HepG2 (cell line): ENCODE results near the gene SEMA4A. TPM values are rescaled to one million over a fixed set of nuclear protein-coding genes. Genes with fewer than 3 reads are reported as not detected.

Source experiments
- ATAC-seq: fragments of 200-7000 bp; cut with Tn5 transposase; 3 replicates; pipeline ENCODE4 v1.9.1; 2020; ENCODE audit warnings: mild to moderate bottlenecking, moderate library complexity
- BruUV-seq: library from RNA; stranded (reverse); fragments of 400-500 nt; replicated peaks from 2 replicates; lab custom pipeline; 2021; lab: Mats Ljungman, UMichigan
- CTCF ChIA-PET: fragments of 300-600 bp; formaldehyde crosslinking; extraction: SDS; loops from one replicate; lab custom pipeline; 2021; ENCODE audit warnings: low total read pairs, inconsistent platforms, low intra/inter-chr PET ratio; lab: Yijun Ruan, JAX
- POLR2A ChIA-PET: fragments of 350-600 bp; sonication (Branson Sonifier 250); formaldehyde crosslinking; loops from one replicate; lab custom pipeline; 2020; ENCODE audit warnings: antibody characterized with exemption, inconsistent platforms; lab: Yijun Ruan, JAX
- DNase-seq: peaks from one replicate; pipeline ENCODE4 v3.0.0-alpha.2; 2015; ENCODE audit warnings: low spot score
- FAIRE-seq: peaks from 3 replicates; lab custom pipeline; 2011; peaks lifted over from hg19 to GRCh38; lab: Jason Lieb, UNC
- H2AFZ ChIP-seq: one replicate; pipeline ENCODE4 v1.6.1; 2011; ENCODE audit warnings: low read length, inconsistent platforms
- H3K27ac ChIP-seq: fragments of 300-600 bp; 3 replicates; pipeline ENCODE4 v1.8.0; 2011; ENCODE audit warnings: mixed run types, mild to moderate bottlenecking, mixed read lengths, low read length, inconsistent platforms; ENCODE audit not compliant: insufficient read depth; ENCODE audit errors: extremely low read length
- H3K27me3 ChIP-seq, 2 experiments: fragments of 200-600 bp in 1 of 2; 2 replicates in 1 of 2; 3 replicates in 1 of 2; pipeline versions ENCODE4 v1.6.0 to v1.8.0; 2011; ENCODE audit warnings: low read length in 2 of 2, mild to moderate bottlenecking in 2 of 2, moderate library complexity in 2 of 2, inconsistent platforms in 1 of 2; ENCODE audit not compliant: insufficient read depth in 2 of 2, control insufficient read depth in 1 of 2
- H3K36me3 ChIP-seq, 2 experiments: fragments of 200-600 bp in 1 of 2; replicated peaks in 1 of 2; 2 replicates in 1 of 2; 3 replicates in 1 of 2; pipeline versions ENCODE4 v1.5.1 to v1.8.0; 2011; ENCODE audit warnings: low read length in 2 of 2, inconsistent platforms in 1 of 2; ENCODE audit not compliant: insufficient read depth in 2 of 2, control insufficient read depth in 1 of 2
- H3K4me1 ChIP-seq: 2 replicates; pipeline ENCODE4 v1.5.1; 2012; ENCODE audit warnings: low read length, inconsistent platforms; ENCODE audit not compliant: insufficient read depth
- H3K4me2 ChIP-seq: 2 replicates; pipeline ENCODE4 v1.6.0; 2011; ENCODE audit warnings: low read depth, low read length, inconsistent platforms
- H3K4me3 ChIP-seq, 3 experiments: fragments of 200-600 bp in 1 of 3; sonication (generic), shearing (Covaris generic) in 1 of 3; replicated peaks in 1 of 3; 2 replicates each; pipeline ENCODE4 v1.5.1; 2011 to 2016; ENCODE audit warnings: low read length in 3 of 3, inconsistent platforms in 2 of 3, low read depth in 2 of 3, mild to moderate bottlenecking in 2 of 3, control low read depth in 1 of 3, mixed read lengths in 1 of 3; ENCODE audit not compliant: insufficient read depth in 1 of 3
- H3K79me2 ChIP-seq: one replicate; pipeline ENCODE4 v1.6.1; 2011; ENCODE audit warnings: low read length, inconsistent platforms; ENCODE audit not compliant: insufficient read depth
- H3K9ac ChIP-seq: 2 replicates; pipeline ENCODE4 v1.6.0; 2011; ENCODE audit warnings: mild to moderate bottlenecking, low read depth, low read length, inconsistent platforms; ENCODE audit not compliant: insufficient read depth
- H3K9me3 ChIP-seq: 2 replicates; pipeline ENCODE4 v1.5.1; 2012; ENCODE audit warnings: mild to moderate bottlenecking, low read length
- H4K20me1 ChIP-seq: 2 replicates; pipeline ENCODE4 v1.6.0; 2011; ENCODE audit warnings: inconsistent platforms, mild to moderate bottlenecking, low read length, moderate library complexity; ENCODE audit not compliant: insufficient read depth
- GATAD1 ChIP-seq: IDR thresholded peaks from 2 replicates; pipeline ENCODE4 v1.6.1; 2016; ENCODE audit warnings: missing genetic modification reagents, missing compliant biosample characterization
- KDM6A ChIP-seq: IDR thresholded peaks from 2 replicates; pipeline ENCODE4 v1.6.1; 2016; ENCODE audit warnings: low read depth
- MAZ ChIP-seq, 2 experiments: sonication (generic) in 1 of 2; formaldehyde crosslinking in 1 of 2; IDR thresholded peaks; 2 replicates each; pipeline versions ENCODE4 v1.5.0 to v1.6.1; 2012 to 2020; ENCODE audit warnings: low read depth in 2 of 2, mild to moderate bottlenecking in 2 of 2, borderline replicate concordance in 1 of 2, improper control_type of control experiment in 1 of 2, low read length in 1 of 2, missing genetic modification reagents in 1 of 2, moderate library complexity in 1 of 2
- SNRNP70 ChIP-seq: fragments of 200-400 bp; formaldehyde crosslinking; IDR thresholded peaks from 2 replicates; pipeline ENCODE4 v1.6.1; 2017; ENCODE audit warnings: mild to moderate bottlenecking, low read depth, low read length, moderate library complexity
- ZNF335 ChIP-seq: sonication (generic); formaldehyde crosslinking; IDR thresholded peaks from 2 replicates; pipeline ENCODE4 v1.4.0; 2020; ENCODE audit warnings: missing genetic modification reagents
- WGBS: methylation state at CpG from one replicate; pipeline ENCODE4 v1.1.6; 2017; ENCODE audit warnings: low lambda C conversion rate; 5-methylcytosine and 5-hydroxymethylcytosine counted together
- in situ Hi-C: cut with HindIII; loops from 2 replicates; pipeline ENCODE4 v1.10.0; 2017; ENCODE audit warnings: low pct_unique_long_range_greater_than_20kb; ENCODE audit not compliant: extremely low pct_ligation_motif_present
- intact Hi-C: fragments of 100-400 bp; cut with micrococcal nuclease; formaldehyde crosslinking; loops from one replicate; pipeline ENCODE4 v1.10.0; 2022; ENCODE audit not compliant: unreplicated experiment
- polyA plus RNA-seq, 8 experiments: library from polyadenylated mRNA; depleted of rRNA in 3 of 8; stranded (reverse) in 7 of 8; unstranded in 1 of 8; fragments of >200 nt; fragmentation: Illumina TruSeq in 4 of 8; extraction: Trizol in 4 of 8; gene quantifications; 2 replicates each; pipeline versions ENCODE4 v1.2.1 to v1.2.3, GENCODE V29; 2011 to 2016; ENCODE audit warnings: low read depth in 4 of 8, missing spikeins in 1 of 8, mixed read lengths in 1 of 8; ENCODE audit not compliant: insufficient read depth in 1 of 8
- total RNA-seq, 5 experiments: library from RNA; depleted of rRNA; stranded (reverse); fragments of >200 nt; fragmentation: Illumina TruSeq; extraction: Trizol; gene quantifications; 2 replicates each; pipeline ENCODE4 v1.2.3, GENCODE V29; 2016; ENCODE audit warnings: low read depth in 1 of 5
- TF ChIP-seq, protein P1 (sequence below): sonication (generic); formaldehyde crosslinking; IDR thresholded peaks from 2 replicates; pipeline ENCODE4 v1.4.0; 2020; ENCODE audit warnings: mild to moderate bottlenecking, missing genetic modification reagents
- TF ChIP-seq, protein P2 (sequence below), 2 experiments: IDR thresholded peaks; 2 replicates each; pipeline ENCODE4 v1.6.1; 2011 to 2012; ENCODE audit warnings: low read length in 2 of 2, borderline replicate concordance in 1 of 2, low read depth in 1 of 2, mild to moderate bottlenecking in 1 of 2, moderate library complexity in 1 of 2
- TF ChIP-seq, protein P3 (sequence below): sonication (generic); formaldehyde crosslinking; IDR thresholded peaks from 2 replicates; pipeline ENCODE4 v1.5.1; 2020; ENCODE audit warnings: missing genetic modification reagents, mild to moderate bottlenecking, borderline replicate concordance

SEMA4A gene
- total and polyA plus RNA-seq, 2 of the 13 experiments (the other 11 are each of a cell fraction or from before 2014, with no cell fraction given): 0.09 to 0.20 TPM

GRCh38 chr1:156157966-156158365 is 4.6 kb downstream of the SEMA4A start:
- Histone ChIP-seq H3K9ac (no peak overlapping the region), H3K9me3 (no peaks in the 10 kb centered on the region), H3K4me1 (peaks cover 32% of the 10 kb centered on the region), H3K79me2 (no peaks in the 10 kb centered on the region), H3K36me3 (no peaks in the 10 kb centered on the region), H4K20me1 (no peaks in the 10 kb centered on the region), H3K4me3 (no peak overlapping the region), H3K27ac (no peak overlapping the region), H2AFZ (no peak overlapping the region), H3K4me2 (no peak overlapping the region), H3K27me3 (peaks cover 0 to 29% of the 10 kb centered on the region in 2 experiments; a peak in 2 of 5 replicates)
- BruUV-seq: no TSS peak
- ATAC-seq (no peak), FAIRE-seq (no peak), DNase-seq (no peak)
- no peak for TF ChIP-seq ZNF335
- intact Hi-C loops (no loop called here), in situ Hi-C loops (no loop called here)
- WGBS: 27% methylated on average over 4 of the region's 5 CpGs
- ChIA-PET POLR2A (interaction anchor here (0.7 kb wide), 1 partner anchor 80 kb away, joined by 4 read pairs; no protein-coding TSS in a partner anchor), CTCF (no interaction called here)

DNA sequence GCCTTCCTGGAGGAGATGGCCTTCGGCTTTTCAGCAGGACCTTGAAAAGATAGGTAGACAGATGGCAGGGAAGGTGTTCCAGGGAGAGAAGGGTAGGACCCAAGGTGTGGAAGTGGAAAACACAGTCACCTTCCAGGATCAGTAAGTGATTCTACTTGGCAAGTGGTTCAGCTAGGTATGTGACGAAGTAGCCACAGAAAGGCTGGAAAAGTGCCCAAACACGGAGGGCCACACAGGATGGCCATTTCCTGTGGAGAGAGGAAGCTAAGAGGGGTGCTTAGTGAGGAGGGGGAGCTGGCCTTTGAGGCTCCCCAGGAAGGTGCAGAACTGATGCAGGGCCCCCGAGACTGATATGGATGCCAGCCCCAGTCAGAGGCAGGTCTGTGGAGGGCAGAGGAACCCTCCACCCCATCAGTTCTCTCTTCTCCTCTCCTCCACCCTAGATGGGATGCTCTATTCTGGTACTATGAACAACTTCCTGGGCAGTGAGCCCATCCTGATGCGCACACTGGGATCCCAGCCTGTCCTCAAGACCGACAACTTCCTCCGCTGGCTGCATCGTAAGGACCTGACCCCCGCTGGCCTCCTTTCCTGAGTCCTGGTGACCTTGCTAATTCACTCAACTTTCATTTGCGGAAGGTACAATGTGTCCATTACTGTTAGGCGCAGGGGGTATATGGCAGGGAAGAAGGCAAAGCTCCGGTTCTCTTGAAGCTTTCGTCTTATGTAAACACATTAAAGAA is 6.8 kb downstream of the SEMA4A start:
- Histone ChIP-seq H3K9ac (no peak overlapping the region), H2AFZ (no peak overlapping the region), H3K27ac (no peak overlapping the region), H3K27me3 (peaks cover 0 to 12% of the 10 kb centered on the region in 2 experiments; a peak in 2 of 5 replicates), H3K9me3 (no peaks in the 10 kb centered on the region), H3K36me3 (no peaks in the 10 kb centered on the region), H4K20me1 (no peaks in the 10 kb centered on the region), H3K4me1 (peaks cover 32% of the 10 kb centered on the region), H3K4me3 (no peak overlapping the region), H3K79me2 (no peaks in the 10 kb centered on the region), H3K4me2 (no peak overlapping the region)
- intact Hi-C loops (no loop called here), in situ Hi-C loops (no loop called here)
- FAIRE-seq (no peak), DNase-seq (no peak), ATAC-seq (no peak)
- WGBS: 72% methylated on average over 12 of the region's 13 CpGs
- ChIA-PET CTCF (no interaction called here), POLR2A (no interaction called here)
- no TSS peak for BruUV-seq
- TF ChIP-seq, protein P1, sequence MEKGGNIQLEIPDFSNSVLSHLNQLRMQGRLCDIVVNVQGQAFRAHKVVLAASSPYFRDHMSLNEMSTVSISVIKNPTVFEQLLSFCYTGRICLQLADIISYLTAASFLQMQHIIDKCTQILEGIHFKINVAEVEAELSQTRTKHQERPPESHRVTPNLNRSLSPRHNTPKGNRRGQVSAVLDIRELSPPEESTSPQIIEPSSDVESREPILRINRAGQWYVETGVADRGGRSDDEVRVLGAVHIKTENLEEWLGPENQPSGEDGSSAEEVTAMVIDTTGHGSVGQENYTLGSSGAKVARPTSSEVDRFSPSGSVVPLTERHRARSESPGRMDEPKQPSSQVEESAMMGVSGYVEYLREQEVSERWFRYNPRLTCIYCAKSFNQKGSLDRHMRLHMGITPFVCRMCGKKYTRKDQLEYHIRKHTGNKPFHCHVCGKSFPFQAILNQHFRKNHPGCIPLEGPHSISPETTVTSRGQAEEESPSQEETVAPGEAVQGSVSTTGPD: no peak
- TF ChIP-seq, protein P2, sequence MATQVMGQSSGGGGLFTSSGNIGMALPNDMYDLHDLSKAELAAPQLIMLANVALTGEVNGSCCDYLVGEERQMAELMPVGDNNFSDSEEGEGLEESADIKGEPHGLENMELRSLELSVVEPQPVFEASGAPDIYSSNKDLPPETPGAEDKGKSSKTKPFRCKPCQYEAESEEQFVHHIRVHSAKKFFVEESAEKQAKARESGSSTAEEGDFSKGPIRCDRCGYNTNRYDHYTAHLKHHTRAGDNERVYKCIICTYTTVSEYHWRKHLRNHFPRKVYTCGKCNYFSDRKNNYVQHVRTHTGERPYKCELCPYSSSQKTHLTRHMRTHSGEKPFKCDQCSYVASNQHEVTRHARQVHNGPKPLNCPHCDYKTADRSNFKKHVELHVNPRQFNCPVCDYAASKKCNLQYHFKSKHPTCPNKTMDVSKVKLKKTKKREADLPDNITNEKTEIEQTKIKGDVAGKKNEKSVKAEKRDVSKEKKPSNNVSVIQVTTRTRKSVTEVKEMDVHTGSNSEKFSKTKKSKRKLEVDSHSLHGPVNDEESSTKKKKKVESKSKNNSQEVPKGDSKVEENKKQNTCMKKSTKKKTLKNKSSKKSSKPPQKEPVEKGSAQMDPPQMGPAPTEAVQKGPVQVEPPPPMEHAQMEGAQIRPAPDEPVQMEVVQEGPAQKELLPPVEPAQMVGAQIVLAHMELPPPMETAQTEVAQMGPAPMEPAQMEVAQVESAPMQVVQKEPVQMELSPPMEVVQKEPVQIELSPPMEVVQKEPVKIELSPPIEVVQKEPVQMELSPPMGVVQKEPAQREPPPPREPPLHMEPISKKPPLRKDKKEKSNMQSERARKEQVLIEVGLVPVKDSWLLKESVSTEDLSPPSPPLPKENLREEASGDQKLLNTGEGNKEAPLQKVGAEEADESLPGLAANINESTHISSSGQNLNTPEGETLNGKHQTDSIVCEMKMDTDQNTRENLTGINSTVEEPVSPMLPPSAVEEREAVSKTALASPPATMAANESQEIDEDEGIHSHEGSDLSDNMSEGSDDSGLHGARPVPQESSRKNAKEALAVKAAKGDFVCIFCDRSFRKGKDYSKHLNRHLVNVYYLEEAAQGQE (IDR thresholded peaks at IDR 0.05; ENCODE audit: borderline replicate concordance in 1 of 2, low read depth in 1 of 2, low read length in 2 of 2): no peak
- TF ChIP-seq GATAD1 (no peak), KDM6A (CRISPR knock-in tag) (no peak), MAZ (IDR thresholded peaks at IDR 0.05; ENCODE audit: borderline replicate concordance, low read depth, low read length) (no peak), MAZ (CRISPR knock-in tag; IDR thresholded peaks at IDR 0.05; ENCODE audit: low read depth) (no peak), SNRNP70 (no peak)
- TF ChIP-seq, protein P3, sequence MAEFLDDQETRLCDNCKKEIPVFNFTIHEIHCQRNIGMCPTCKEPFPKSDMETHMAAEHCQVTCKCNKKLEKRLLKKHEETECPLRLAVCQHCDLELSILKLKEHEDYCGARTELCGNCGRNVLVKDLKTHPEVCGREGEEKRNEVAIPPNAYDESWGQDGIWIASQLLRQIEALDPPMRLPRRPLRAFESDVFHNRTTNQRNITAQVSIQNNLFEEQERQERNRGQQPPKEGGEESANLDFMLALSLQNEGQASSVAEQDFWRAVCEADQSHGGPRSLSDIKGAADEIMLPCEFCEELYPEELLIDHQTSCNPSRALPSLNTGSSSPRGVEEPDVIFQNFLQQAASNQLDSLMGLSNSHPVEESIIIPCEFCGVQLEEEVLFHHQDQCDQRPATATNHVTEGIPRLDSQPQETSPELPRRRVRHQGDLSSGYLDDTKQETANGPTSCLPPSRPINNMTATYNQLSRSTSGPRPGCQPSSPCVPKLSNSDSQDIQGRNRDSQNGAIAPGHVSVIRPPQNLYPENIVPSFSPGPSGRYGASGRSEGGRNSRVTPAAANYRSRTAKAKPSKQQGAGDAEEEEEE: no peak
